Calu3 (cell line): ENCODE results near the gene C1orf21. TPM values are rescaled to one million over a fixed set of nuclear protein-coding genes. Genes with fewer than 3 reads are reported as not detected.

ENCODE experiments used
- BruUV-seq: library from RNA; stranded (reverse); fragments of 400-500 nt; replicated peaks from 2 replicates; lab custom pipeline; 2021; lab: Mats Ljungman, UMichigan
- CTCF ChIA-PET: fragments of 300-600 bp; sonication (Branson Sonifier 250); formaldehyde crosslinking; loops from one replicate; lab custom pipeline; 2022; ENCODE audit warnings: antibody characterized with exemption; lab: Charles Lee
- DNase-seq: peaks from one replicate; pipeline ENCODE4 v3.0.0; 2022
- H3K27ac Mint-ChIP-seq: one replicate; pipeline ENCODE4 v1.8.0; 2022; ENCODE audit warnings: mixed read lengths; ENCODE audit not compliant: unreplicated experiment
- H3K27me3 Mint-ChIP-seq: one replicate; pipeline ENCODE4 v1.8.0; 2022; ENCODE audit warnings: mixed read lengths; ENCODE audit not compliant: unreplicated experiment
- H3K36me3 Mint-ChIP-seq: one replicate; pipeline ENCODE4 v1.8.0; 2022; ENCODE audit warnings: mild to moderate bottlenecking, moderate library complexity, mixed read lengths; ENCODE audit not compliant: insufficient read depth, unreplicated experiment
- H3K4me1 Mint-ChIP-seq: one replicate; pipeline ENCODE4 v1.8.0; 2022; ENCODE audit warnings: mild to moderate bottlenecking, low read depth, mixed read lengths; ENCODE audit not compliant: unreplicated experiment
- H3K4me3 Mint-ChIP-seq: one replicate; pipeline ENCODE4 v1.8.0; 2022; ENCODE audit warnings: mild to moderate bottlenecking, low read depth, moderate library complexity, mixed read lengths; ENCODE audit not compliant: unreplicated experiment
- H3K9me3 Mint-ChIP-seq: one replicate; pipeline ENCODE4 v1.8.0; 2022; ENCODE audit warnings: low read depth, mixed read lengths; ENCODE audit not compliant: unreplicated experiment
- CTCF ChIP-seq: fragments of 200-600 bp; IDR thresholded peaks from one replicate; pipeline ENCODE4 v1.8.0; 2022; ENCODE audit warnings: antibody characterized with exemption; ENCODE audit not compliant: unreplicated experiment
- intact Hi-C: fragments of 100-400 bp; cut with micrococcal nuclease; formaldehyde crosslinking; loops from one replicate; pipeline ENCODE4 v1.10.0; 2022; ENCODE audit not compliant: unreplicated experiment
- total RNA-seq: library from RNA; stranded (reverse); gene quantifications from 2 replicates; pipeline ENCODE4 v1.2.3, GENCODE V29; 2022

C1orf21 gene
- total RNA-seq, 1 experiment from 2014 or later = 20.6 TPM

- no TSS peak for BruUV-seq
- intact Hi-C loops = no loop called here
- Mint-ChIP-seq H3K4me3 (no peak overlapping the region), H3K27ac (no peak overlapping the region), H3K36me3 (no peaks in the 10 kb centered on the region), H3K4me1 (no peaks in the 10 kb centered on the region), H3K9me3 (no peaks in the 10 kb centered on the region), H3K27me3 (no peaks in the 10 kb centered on the region)
- TF ChIP-seq CTCF = no peak
- CTCF ChIA-PET = no interaction called here
- no peak for DNase-seq
Observed at GRCh38 chr1:184527402-184527801, 140.6 kb downstream of the C1orf21 start.

GRCh38 chr1:184530226-184530625 lies 143.4 kb downstream of the C1orf21 start:
- Mint-ChIP-seq H3K4me1 (no peaks in the 10 kb centered on the region), H3K9me3 (no peaks in the 10 kb centered on the region), H3K27ac (no peak overlapping the region), H3K36me3 (no peaks in the 10 kb centered on the region), H3K27me3 (no peaks in the 10 kb centered on the region), H3K4me3 (no peak overlapping the region)
- no peak for TF ChIP-seq CTCF
- intact Hi-C loops = no loop called here
- CTCF ChIA-PET = interaction anchor here (0.7 kb wide), 3 partner anchors 112 to 799 kb away, joined by 5 to 6 read pairs (median 5); no protein-coding TSS in a partner anchor
- no peak for DNase-seq
- BruUV-seq = no TSS peak

GRCh38 chr1:184531296-184531695 lies 144.5 kb downstream of the C1orf21 start:
- TF ChIP-seq CTCF = no peak
- H3K9me3 Mint-ChIP-seq = no peaks in the 10 kb centered on the region
- H3K27me3 Mint-ChIP-seq = no peaks in the 10 kb centered on the region
- no peaks in the 10 kb centered on the region for H3K36me3 Mint-ChIP-seq
- H3K4me1 Mint-ChIP-seq = no peaks in the 10 kb centered on the region
- no peak for DNase-seq
- intact Hi-C loops = no loop called here
- CTCF ChIA-PET = no interaction called here
- H3K27ac Mint-ChIP-seq = no peak overlapping the region
- H3K4me3 Mint-ChIP-seq = no peak overlapping the region
- BruUV-seq = no TSS peak

- Mint-ChIP-seq H3K4me3 (no peak overlapping the region), H3K36me3 (no peaks in the 10 kb centered on the region), H3K27ac (no peak overlapping the region), H3K27me3 (no peaks in the 10 kb centered on the region), H3K9me3 (no peaks in the 10 kb centered on the region), H3K4me1 (no peaks in the 10 kb centered on the region)
- intact Hi-C loops = no loop called here
- no peak for TF ChIP-seq CTCF
- no TSS peak for BruUV-seq
- CTCF ChIA-PET = interaction anchor here (0.6 kb wide), 1 partner anchor 52 kb away, joined by 7 read pairs; no protein-coding TSS in a partner anchor
- no peak for DNase-seq
Observed at GRCh38 chr1:184532199-184532598, 145.4 kb downstream of the C1orf21 start.
